Stimulated activated naive CD4-positive, alpha-beta T cell (primary cell): ENCODE results near the gene DRAM2.
A peak's percentile ranks its signal among the peaks of the same experiment; 100 is the strongest.

Source experiments
- DNase-seq, 6 experiments: peaks; one replicate each; lab custom pipeline; 2025; lab: John Stamatoyannopoulos, UW

Gene DRAM2

DNA sequence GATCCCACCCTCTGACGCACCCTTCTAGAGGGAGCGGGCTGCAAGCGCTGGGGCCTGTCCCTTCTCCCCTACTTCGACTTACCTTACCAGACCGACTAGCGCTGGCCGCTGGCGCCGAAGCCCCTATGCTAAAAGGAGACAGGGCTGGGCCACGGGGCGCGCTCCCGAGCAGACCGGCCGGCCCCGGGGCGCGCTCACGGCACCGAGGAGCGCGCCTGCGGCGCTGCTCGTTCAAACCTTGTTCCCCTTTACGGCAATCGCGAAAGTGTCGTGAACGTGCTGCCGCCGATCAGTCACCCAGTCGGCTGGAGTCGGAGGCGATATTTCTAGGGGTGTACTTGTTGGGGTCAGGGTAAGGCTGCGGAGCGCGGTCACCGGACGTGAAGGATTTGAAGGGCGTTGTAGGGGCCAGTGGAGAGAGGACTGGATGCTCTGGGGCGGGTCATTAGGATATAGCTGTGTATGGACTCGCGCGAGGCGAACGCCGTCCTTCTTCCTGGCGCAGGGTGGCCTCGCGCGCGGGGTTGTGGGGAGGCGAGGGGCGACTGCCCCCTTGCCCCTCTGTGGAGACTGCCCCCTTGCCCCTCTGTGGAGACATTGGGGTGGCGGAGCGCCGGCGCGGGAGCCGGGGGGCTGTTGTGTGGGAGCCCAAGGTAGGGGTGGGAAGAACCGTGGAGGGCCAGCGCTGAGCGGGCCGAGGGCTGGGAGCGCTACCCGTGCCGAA, at the start of gene DRAM2, which contains the start of gene CEPT1:
DRAM2 (minus strand) TSS at position 138 of the 724 bp plus-strand sequence. CDS start 8,539 bp downstream, outside the sequence.
CEPT1 (plus strand) TSS at position 268 of the 724 bp plus-strand sequence. CDS start 7,492 bp downstream, outside the sequence.
- peak; percentile 82 to 89 (median 88) for DNase-seq

DNA sequence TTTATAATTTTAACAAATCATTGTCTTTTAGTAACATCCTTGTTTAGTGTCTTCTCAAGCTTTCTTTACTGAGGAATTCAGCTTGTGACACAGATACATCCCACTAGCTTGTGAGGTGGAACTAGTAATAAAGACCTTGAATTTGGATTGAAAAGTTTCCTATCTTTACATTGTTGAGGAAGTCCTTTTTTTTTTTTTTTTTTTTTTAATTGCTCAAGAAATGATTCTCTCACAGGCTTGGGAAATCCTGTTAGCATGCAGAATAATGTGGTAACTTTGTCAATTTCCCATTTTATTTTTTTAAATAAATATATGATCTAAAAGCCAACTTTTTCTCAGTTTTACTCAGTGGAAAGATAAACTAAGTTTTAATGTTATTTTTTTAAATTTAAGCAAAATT, 44.8 kb upstream of the DRAM2 start:
- no peak for DNase-seq

DNA sequence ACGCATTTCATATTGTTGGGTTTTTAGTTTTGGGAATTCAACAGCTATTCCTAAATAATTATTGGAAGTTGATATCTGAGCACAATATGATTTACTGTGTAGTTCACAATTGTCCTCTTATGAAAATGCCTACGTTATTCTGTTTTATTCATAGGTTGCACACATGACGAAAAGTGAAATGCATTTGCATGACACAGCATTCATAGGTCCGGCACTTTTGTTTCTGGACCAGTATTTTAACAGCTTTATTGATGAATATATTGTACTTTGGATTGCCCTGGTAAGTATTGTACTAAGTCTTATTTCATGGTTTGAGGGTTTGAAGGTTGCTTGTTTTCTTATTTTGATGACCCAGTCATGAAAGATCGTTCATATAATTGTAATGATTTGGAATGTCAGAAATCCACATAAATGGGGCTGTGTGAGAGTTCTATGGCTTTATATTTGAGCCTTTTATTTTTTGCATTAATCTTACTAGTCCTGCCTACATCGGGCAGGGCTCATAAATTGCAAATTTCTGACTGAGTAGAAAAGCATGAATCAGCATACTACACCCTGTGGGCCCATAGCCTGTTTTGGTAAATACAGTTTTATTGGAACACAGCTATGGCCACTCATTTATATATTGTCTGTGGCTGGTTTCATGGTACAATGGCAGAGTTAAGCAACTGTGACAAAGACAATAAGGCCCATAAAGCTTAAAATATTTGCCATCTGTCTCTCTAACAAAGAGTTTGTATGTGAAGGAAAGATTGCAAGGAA, 43.6 kb upstream of the DRAM2 start:
- DNase-seq, result no peak

DNA sequence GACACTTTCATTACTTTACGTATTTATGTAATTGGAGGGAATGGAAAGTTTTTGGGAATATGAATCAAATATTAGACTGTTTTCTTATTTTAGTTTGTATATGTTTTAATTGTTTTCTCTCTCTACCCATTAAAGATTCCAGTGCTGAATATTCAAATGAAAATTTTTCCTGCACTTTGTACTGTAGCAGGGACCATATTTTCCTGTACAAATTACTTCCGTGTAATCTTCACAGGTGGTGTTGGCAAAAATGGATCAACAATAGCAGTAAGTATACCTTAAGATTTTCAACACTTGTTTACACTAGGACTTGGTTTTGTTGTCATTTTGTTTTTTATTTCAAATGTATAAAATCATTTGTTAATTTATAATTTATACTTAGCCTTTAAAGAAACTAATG, 42.2 kb upstream of the DRAM2 start:
- no peak for DNase-seq

DNA sequence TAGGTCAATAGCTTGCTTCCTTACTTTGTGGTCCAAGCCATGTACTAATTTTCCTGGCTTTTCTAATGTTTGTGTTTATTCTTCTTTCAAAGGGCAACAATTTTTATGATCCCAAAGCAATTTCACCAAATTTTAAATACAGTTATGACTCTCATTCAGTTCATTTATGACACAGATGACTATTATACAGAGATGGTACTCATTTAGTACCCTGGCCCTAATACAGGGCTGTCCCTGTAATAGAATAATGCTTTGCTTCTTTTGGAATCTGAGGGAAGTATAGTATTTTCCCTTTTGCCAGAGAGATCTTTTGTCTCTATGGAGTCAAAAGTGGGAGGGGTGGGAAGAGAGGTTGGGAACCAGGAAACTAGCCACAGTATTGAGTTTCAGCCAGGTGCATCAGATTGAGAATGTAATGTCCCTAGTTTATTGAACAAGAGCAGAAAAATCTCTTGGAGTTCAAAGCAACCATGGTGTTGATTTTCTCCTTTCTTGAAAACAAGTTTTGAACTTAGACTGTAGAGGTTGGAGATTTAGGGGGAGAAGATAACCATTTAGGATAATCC, 40.2 kb upstream of the DRAM2 start:
- DNase-seq, result no peak

DNA sequence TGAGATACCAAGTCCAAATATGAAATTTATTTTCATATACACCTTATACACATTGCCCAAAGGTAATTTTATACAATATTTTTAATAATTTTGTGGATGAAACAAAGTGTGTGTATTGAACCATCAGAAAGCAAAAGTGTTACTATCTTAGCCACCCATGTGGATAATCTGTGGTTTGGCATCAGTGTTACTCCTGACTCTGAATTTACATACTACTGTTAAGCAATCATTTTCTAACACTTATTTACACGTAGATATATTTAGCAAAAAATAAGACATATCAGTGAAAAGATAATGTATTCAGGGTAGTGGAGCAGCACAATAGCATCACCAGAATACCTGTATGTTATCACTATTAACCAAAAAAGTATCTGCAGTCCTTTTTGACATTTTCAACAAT, 36.8 kb upstream of the DRAM2 start:
- no peak for DNase-seq

DNA sequence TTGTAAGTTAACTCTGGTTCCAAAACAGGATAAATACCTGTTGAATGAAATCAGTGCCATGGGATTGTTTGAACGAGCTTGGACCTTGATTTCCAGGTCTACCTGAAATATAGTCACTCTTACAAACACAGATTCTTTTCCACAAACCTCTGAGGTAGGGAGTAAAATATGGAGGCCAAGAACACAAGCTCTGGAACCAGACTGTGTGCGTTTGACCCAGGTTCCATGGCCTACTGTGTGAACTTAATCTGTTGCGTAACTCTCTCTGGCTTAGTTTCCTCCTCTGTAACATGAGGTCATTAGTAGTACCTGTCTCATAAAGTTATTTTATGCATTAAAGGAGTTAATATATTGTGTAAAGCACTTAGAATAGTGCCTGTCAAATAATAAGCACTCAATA, 35.5 kb upstream of the DRAM2 start:
- DNase-seq, result no peak

DNA sequence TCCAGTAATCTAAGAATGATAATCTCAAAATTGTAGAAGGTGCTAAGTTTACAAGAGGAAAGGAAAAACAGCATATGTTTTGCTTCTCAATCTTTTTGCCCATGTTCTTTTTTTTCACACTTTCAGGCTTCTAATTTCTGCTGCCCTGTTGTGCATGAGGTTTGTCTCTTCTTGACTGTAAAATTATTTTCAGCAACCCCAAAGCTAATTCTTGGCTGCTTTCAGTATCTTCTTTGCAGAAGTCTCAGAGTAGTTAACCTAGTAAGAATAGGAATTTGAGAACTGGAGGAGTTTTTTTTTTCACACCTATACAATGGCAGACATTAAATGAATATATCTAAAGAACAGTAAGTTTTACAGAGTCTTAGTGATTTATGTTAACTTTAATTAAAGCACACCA, 34.2 kb upstream of the DRAM2 start:
- no peak for DNase-seq

DNA sequence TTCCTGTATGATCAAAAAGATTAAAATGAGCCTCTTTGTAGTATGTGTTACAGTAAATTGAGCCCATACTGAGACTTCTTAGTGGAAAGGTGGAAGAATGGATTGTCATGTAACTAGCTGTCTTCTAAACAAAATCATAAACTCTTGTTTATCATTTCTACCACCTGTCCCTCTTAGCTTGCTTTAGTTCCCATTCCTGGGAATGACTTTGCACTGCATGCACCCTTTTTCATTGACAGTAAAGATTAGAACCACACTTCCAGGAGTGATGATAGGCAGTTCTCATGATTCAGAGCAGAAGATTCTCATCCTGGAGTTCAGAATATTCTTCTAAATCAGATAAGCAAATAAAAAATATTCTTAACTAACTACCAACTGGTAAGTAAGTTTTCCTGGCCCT, 32.6 kb upstream of the DRAM2 start:
- peak in 1 of 6 experiments; percentile 7 for DNase-seq

DNA sequence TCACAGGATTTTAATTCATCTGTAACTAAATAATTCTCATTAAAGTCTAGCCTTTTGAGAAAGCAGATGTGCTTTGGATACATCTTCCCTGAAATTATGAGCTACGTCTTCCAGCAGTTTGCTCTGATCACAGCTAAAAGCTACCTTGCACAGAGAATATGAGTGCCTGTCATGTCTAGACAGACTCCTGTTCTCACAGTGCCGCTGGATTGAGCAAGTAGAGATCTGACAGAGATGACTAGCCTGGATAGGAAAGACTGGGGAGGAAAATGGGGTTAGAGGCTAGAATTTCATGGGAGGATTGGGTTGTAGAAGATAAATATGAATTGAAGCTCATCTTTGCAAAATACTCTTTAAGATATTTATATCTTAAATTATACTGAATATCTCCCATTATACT, 24.3 kb upstream of the DRAM2 start:
- no peak for DNase-seq

DNA sequence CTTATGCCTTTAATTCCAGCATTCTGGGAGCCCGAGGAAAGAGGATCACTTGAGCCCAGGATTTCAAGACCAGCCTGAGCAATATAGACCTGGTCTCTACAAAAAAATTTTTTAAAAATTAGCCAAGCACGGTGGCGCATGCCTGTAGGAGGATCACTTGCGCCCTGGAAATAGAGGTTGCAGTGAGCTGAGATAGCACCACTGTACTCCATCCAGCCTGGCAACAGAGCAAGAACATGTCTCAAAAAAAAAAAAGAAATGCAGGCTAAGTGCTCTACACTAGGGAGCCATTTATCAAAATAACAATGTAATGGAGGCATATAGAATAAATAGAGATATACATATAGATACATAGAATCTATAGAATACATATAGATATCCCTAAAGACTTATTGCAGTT, 23.5 kb upstream of the DRAM2 start:
- DNase-seq, result no peak

DNA sequence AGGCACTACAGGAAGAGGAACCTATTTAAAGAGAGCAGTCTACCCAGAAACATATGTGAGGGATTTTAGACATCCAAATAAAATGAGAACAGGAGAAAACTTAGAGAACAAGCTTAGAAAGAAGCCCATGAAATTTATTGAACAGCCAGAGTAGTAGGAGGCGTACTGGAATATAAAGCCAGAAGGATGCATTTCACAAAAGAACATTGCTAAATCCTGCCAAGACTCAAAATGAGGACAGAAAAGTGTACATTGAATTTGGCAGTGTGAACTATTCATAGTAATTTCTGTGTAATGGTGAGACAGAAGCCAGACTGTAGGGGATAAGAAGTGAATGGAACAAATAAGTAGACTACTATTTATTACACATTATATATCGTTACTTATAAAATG, 22.6 kb upstream of the DRAM2 start:
- DNase-seq, result no peak

DNA sequence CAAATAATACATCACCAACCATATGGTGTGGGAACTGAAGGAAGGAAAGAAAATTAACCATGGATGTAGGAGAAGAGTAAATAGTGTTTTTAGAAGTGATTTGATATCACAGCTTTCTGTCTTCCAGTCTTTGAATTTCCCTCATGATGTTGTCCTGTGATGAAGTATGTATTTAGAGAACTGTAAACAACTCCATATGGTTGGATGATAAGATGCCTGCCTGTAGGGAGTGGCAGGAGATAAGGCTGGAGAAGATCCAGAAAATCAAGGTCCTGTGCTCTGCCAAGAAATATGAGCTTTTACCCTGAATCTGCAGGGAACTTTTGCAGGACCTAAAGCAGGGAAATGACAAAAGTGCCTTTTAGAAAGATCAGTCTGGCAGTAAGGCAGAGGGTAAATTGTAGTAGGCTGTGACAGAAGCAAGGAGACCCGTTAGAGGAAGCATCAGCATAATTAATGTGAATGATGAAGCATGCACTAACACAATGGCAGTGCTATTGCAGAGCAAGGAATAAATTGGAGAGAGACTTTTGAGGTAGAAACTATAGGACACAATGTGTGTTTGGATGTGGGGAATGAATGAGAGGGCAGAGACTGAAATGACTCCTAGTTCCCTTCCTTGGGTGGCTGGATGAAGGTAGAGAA, 22.1 kb upstream of the DRAM2 start:
- DNase-seq, result no peak

DNA sequence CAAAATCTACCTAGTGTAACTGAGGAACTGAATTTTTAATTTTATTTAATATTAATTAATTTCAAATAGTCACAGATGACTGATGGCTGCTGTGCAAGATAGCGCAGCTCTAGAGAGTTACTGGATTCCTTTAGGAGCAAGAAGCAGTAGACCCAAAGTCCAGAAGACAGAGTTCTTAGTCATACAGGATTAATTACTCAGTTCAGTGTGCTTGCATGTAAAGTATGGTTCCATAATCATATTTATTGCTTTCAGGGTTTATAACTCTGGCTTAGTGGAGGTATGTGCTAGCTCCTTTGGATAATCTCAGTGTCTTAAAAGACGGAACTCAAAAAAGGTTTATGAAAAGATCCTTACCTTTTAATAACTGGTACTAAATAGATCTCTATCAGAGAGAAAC, 17.5 kb upstream of the DRAM2 start:
- DNase-seq, result no peak

DNA sequence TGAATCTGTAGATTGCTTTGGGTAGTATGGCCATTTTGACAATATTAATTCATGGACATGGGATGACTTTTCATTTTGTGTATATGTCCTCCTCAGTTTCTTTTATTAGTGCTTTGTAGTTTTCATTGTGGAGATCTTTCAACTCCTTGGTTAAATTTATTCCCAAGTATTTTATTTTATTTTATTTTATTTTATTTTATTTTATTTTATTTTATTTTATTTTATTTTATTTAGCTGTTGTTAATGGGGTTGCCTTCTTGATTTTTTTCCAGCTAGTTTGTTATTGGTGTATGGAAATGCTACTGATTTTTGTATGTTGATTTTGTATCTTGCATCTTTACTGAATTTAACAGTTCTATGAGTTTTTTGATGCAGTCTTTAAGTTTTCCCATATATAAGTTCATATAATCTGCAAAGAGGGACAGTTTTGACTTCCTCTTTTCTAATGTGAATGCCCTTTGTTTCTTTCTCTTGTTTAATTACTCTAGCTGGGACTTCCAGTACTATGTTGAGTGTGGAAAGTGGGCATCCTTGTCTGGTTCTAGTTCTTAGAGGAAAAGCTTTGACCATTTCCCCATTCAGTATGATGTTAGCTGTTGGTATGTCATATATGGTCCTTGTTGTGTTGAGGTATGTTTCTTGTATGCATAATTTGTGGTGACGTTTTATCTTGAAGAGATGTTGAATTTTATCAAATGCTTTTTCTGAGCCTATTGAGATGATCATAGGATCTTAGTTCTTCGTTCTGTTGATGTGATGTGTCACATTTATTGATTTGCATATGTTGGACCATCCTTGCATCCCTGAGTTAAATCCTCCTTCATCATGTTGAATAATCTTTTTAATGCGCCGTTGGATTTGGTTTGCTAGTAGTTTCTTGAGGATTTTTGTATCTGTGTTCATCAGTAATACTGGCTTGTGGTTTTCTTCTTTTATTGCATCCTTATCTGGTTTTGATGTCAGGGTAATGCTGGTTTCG, 14.4 kb upstream of the DRAM2 start:
- no peak for DNase-seq

DNA sequence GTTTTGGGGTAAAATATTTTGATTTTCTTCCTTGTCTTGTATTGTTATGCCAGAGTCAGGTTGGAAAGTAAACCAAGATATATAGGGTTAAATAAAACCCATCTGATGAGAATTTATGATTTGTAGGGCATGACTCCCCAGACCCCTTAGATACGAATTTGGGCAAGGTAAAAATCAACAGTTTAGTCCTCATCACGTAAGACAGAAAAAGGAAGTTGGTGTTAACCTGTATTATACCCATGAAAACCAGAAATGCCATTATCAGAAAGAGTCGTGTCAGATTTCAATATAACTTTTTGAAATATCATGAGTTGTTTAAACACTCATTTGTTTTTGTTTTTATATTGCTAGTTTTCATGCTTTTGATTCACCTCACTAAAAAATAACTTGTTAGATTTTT, 11.9 kb upstream of the DRAM2 start:
- no peak for DNase-seq

DNA sequence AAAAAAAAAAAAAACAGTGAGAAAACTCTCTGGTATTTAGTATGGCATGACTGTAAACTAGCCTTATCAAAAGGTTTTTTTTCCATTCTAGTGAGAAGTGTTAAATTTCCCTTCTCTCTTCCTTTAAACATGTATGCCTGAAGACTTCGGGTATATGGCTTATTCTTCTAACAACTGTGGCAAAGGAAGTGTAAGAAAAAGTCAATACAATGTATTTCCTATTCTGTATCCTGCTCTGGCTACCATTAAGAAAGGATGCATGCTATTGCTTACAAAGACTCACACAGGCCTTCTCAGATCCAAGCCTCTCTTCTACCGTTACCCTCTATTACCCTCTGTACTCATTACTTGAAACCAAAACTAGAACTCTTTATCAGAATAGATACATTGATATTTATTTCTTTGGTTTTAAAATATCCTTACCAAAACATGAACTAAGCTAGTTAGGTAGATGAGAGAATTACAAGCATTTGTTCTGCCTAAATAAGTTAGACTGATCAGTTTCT, 8.5 kb upstream of the DRAM2 start:
- no peak for DNase-seq

DNA sequence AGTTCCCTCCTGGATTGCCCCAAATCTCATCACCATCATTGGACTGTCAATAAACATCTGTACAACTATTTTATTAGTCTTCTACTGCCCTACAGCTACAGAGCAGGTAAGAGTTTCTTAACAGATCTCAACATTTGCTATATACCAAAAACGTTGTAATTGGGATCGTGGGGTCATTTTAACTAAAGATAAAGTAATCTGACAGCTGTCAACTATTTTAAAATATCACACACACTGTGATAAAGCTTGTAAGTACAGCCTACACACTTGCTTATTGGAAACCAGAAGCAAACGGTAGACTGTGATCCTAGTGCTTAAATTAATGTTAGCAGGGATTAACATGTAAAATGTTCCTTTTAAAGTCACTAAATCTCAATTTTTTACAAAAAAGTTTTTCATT, 8.1 kb upstream of the DRAM2 start:
- DNase-seq, result no peak

DNA sequence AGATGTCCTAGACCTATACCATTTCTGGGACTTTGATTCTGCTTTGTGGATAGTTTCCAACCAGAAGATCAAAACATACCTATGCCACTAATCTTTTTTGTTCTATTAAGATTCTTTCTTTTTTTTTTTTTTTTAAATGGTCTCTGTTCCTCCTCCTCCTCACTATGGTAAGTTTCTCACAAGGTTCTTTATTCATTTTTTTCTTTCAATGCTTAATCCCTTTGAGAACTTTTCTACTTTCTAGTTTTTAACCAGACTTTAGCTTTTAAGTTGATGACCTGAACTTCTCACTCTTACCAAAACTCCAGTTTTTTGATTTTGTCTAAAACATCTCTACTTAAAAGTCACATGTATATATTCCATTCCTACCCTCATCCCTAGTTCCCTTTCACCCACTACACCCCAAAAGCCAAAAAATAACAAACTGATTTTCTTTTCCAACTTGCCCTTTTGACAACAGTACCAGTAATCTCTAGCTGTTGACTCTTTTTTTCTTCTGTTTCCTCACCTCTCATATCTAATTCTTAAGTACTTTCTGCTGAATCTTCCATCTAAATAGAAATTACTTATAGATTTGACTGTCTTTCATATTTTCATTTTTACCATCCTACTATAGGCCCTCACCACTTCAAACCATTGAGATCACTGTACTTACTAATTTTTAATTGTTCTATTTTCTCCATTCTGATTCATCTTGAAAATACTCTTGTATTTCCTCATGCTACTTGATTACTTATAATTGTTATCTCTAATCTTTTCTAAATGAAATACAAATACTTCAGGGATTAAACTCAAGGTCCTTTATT, 6.3 kb upstream of the DRAM2 start:
- no peak for DNase-seq

DNA sequence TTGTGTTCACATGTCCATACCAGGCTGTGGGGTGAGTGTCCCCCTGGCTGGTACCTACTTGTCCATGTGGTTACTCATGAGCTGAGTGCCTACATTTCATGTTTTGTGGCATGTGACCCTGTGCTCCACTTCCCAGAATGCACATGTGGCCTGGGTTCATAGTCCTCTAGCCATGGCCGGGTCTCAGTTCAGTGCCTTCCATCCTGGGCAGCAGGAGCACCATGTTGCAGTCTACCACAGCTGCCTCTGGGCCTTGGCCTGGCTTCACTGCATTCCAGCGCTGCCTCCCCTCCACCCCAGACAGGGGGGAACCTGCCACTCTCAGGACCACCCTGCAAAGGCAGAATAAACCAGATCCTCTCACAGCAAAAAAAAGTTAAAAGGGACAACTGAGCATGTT, 5.6 kb upstream of the DRAM2 start:
- DNase-seq, result no peak
